Thyroid gland (tissue), 4 donors: ENCODE results near the gene PLEKHM3.
A peak's percentile ranks its signal among the peaks of the same experiment; 100 is the strongest.

Source experiments
- POLR2A ChIP-seq, 2 donors: fragments of 450-650 bp; IDR thresholded peaks; one replicate each; pipeline ENCODE4 v1.6.1; 2017; ENCODE audit warnings: antibody characterized with exemption in 2 of 2, mild to moderate bottlenecking in 2 of 2, moderate library complexity in 1 of 2
- TF ChIP-seq, protein P1 (sequence below), 6 experiments: fragments of 200-600 bp in 3 of 6; fragments of 450-650 bp in 3 of 6; sonication (generic) in 3 of 6; IDR thresholded peaks; one replicate each; pipeline ENCODE4 v1.5.1; 2016 to 2019; ENCODE audit warnings: antibody characterized with exemption in 6 of 6, mild to moderate bottlenecking in 2 of 6, inconsistent platforms in 1 of 6, moderate library complexity in 1 of 6

DNA sequence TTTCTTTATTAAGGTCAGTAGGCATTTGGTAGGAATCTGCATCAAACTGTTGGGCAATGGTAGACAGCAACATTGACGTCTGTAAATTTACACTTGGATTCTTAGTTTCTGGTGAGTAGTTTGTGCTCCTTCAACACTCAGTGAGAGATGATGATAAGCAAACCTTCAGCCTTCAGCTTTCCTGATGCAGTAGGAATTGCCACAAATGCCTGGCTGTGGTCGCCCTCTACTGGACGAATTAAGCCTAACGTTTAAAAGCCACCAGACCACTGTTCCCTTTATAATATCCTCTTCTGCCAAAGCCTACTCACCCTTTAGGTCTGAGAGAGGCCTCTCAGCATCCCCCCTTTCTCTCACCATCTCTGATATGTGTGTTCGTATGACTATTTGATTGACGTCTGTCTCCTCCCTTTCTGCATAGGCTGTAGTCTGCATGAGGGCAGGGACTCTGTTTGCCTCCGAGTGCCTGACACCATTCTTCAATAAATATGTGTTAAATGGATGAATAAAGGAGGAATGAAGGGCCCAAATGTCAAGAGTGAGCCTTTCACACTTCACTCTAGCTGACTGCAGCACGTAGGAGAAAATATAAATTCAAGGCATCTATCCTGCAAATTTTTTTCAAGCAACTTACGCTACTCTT lies 47.0 kb upstream of the PLEKHM3 start:
- no peak for TF ChIP-seq POLR2A (IDR thresholded peaks at IDR 0.05)
- TF ChIP-seq, protein P1, sequence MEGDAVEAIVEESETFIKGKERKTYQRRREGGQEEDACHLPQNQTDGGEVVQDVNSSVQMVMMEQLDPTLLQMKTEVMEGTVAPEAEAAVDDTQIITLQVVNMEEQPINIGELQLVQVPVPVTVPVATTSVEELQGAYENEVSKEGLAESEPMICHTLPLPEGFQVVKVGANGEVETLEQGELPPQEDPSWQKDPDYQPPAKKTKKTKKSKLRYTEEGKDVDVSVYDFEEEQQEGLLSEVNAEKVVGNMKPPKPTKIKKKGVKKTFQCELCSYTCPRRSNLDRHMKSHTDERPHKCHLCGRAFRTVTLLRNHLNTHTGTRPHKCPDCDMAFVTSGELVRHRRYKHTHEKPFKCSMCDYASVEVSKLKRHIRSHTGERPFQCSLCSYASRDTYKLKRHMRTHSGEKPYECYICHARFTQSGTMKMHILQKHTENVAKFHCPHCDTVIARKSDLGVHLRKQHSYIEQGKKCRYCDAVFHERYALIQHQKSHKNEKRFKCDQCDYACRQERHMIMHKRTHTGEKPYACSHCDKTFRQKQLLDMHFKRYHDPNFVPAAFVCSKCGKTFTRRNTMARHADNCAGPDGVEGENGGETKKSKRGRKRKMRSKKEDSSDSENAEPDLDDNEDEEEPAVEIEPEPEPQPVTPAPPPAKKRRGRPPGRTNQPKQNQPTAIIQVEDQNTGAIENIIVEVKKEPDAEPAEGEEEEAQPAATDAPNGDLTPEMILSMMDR (IDR thresholded peaks at IDR 0.05), result peak; percentile 27 to 82 (median 76)
